ENCODE data around the gene PRR7.

The PRR7 gene

GRCh38 chr5:177497292-177498012 is 50.8 kb downstream of the PRR7 start, which contains the start of gene PDLIM7:
TSS of gene PDLIM7 (minus strand) at chr5:177497604. CDS start at chr5:177496512, 1,092 bp downstream.
- peak within 1 kb of the TSS; percentile 88 for H3K4me3 ChIP-seq (ENCODE audit: low read depth, low read length)
- TF ChIP-seq CTCF (IDR thresholded peaks at IDR 0.05; ENCODE audit: low read depth, low read length) = no peak

GRCh38 chr5:177498013-177498787 is 51.6 kb downstream of the PRR7 start:
- no peak for TF ChIP-seq CTCF (IDR thresholded peaks at IDR 0.05; ENCODE audit: low read depth, low read length)
- H3K4me3 ChIP-seq (ENCODE audit: low read depth, low read length) = peak overlapping the region; percentile 58

- no peak for TF ChIP-seq CTCF (IDR thresholded peaks at IDR 0.05; ENCODE audit: low read depth, low read length)
- H3K4me3 ChIP-seq (ENCODE audit: low read depth, low read length) = no peak overlapping the region
These were observed 53.2 kb downstream of the PRR7 start for GRCh38 chr5:177499842-177500241.

- no peak overlapping the region for H3K4me3 ChIP-seq (ENCODE audit: low read depth, low read length)
- TF ChIP-seq CTCF (IDR thresholded peaks at IDR 0.05; ENCODE audit: low read depth, low read length) = peak; percentile 93
These were observed 54.3 kb downstream of the PRR7 start for GRCh38 chr5:177500685-177501522.

GRCh38 chr5:177501874-177502678 is 55.5 kb downstream of the PRR7 start:
- TF ChIP-seq CTCF (IDR thresholded peaks at IDR 0.05; ENCODE audit: low read depth, low read length) = no peak
- H3K4me3 ChIP-seq (ENCODE audit: low read depth, low read length) = no peak overlapping the region

GRCh38 chr5:177502886-177503285 is 56.3 kb downstream of the PRR7 start:
- no peak for TF ChIP-seq CTCF (IDR thresholded peaks at IDR 0.05; ENCODE audit: low read depth, low read length)
- no peak overlapping the region for H3K4me3 ChIP-seq (ENCODE audit: low read depth, low read length)

Measured in WI38 (cell line).